ENCODE data around the gene GJA3. TPM values are rescaled to one million over a fixed set of nuclear protein-coding genes. Genes with fewer than 3 reads are reported as not detected.
A peak's percentile ranks its signal among the peaks of the same experiment; 100 is the strongest.

The GJA3 gene
- total and polyA plus RNA-seq, 4 donors = 0.02 to 0.05 TPM; not detected in 2

DNA sequence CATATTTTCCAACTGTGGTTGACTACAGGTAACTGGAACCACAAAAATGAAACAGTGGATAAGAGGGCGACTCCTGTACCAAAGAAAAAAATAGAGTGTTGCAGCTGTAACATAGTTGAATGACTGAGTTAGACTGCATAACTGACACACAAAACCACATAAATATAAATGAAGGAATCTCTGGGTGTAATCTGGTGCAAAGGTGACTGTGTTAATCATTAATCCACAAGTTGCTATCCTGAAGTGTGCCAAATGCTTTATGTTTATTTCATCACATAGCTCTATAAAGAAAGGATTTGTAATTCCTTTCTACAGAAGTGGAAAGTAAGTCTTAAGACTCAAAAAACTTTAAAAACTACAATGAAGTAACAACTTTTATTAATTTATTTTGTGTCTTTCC is 37.9 kb upstream of the GJA3 start:
- Histone ChIP-seq H3K9ac (ENCODE audit: low read depth in 1 of 2, low read length in 2 of 2) (no peak overlapping the region), H3K36me3 (ENCODE audit: control insufficient read depth in 4 of 4, insufficient read depth in 3 of 4, low read depth in 1 of 4, low read length in 3 of 4) (no peaks in the 10 kb centered on the region), H3K4me1 (ENCODE audit: control insufficient read depth in 4 of 4, insufficient read depth in 4 of 4, low read length in 3 of 4) (peaks cover 9 to 26% (median 21%) of the 10 kb centered on the region in 4 donors), H3K27me3 (ENCODE audit: control insufficient read depth in 4 of 4, insufficient read depth in 4 of 4, low read length in 3 of 4) (no peaks in the 10 kb centered on the region), H3K4me3 (ENCODE audit: low read depth in 1 of 3, low read length in 3 of 3) (no peak overlapping the region), H3K27ac (ENCODE audit: low read depth in 1 of 2, low read length in 2 of 2) (no peak overlapping the region), H3K9me3 (ENCODE audit: control insufficient read depth in 4 of 4, low read length in 3 of 4) (no peaks in the 10 kb centered on the region)
- no peak for DNase-seq (ENCODE audit: low spot score)
- whole genome bisulfite sequencing = 40% methylated on average over 1 of the region's 1 CpG
- TF ChIP-seq JUND (IDR thresholded peaks at IDR 0.05) = peak in 1 of 2 donors; percentile 12
- peak; percentile 17 to 18 for TF ChIP-seq HNF4A (conservative IDR thresholded peaks at IDR 0.05)
- TF ChIP-seq SP1 (IDR thresholded peaks at IDR 0.05) = peak; percentile 82
- TF ChIP-seq, protein P1, sequence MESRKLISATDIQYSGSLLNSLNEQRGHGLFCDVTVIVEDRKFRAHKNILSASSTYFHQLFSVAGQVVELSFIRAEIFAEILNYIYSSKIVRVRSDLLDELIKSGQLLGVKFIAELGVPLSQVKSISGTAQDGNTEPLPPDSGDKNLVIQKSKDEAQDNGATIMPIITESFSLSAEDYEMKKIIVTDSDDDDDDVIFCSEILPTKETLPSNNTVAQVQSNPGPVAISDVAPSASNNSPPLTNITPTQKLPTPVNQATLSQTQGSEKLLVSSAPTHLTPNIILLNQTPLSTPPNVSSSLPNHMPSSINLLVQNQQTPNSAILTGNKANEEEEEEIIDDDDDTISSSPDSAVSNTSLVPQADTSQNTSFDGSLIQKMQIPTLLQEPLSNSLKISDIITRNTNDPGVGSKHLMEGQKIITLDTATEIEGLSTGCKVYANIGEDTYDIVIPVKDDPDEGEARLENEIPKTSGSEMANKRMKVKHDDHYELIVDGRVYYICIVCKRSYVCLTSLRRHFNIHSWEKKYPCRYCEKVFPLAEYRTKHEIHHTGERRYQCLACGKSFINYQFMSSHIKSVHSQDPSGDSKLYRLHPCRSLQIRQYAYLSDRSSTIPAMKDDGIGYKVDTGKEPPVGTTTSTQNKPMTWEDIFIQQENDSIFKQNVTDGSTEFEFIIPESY (IDR thresholded peaks at IDR 0.05) = no peak
- TF ChIP-seq RAD21 (IDR thresholded peaks at IDR 0.05) = peak in 1 of 2 donors; percentile 11
- TF ChIP-seq RXRA (IDR thresholded peaks at IDR 0.05) = peak; percentile 58 to 74
- no peak for TF ChIP-seq TAF1 (conservative IDR thresholded peaks at IDR 0.05)
- TF ChIP-seq, protein P2, sequence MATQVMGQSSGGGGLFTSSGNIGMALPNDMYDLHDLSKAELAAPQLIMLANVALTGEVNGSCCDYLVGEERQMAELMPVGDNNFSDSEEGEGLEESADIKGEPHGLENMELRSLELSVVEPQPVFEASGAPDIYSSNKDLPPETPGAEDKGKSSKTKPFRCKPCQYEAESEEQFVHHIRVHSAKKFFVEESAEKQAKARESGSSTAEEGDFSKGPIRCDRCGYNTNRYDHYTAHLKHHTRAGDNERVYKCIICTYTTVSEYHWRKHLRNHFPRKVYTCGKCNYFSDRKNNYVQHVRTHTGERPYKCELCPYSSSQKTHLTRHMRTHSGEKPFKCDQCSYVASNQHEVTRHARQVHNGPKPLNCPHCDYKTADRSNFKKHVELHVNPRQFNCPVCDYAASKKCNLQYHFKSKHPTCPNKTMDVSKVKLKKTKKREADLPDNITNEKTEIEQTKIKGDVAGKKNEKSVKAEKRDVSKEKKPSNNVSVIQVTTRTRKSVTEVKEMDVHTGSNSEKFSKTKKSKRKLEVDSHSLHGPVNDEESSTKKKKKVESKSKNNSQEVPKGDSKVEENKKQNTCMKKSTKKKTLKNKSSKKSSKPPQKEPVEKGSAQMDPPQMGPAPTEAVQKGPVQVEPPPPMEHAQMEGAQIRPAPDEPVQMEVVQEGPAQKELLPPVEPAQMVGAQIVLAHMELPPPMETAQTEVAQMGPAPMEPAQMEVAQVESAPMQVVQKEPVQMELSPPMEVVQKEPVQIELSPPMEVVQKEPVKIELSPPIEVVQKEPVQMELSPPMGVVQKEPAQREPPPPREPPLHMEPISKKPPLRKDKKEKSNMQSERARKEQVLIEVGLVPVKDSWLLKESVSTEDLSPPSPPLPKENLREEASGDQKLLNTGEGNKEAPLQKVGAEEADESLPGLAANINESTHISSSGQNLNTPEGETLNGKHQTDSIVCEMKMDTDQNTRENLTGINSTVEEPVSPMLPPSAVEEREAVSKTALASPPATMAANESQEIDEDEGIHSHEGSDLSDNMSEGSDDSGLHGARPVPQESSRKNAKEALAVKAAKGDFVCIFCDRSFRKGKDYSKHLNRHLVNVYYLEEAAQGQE (IDR thresholded peaks at IDR 0.05) = peak; percentile 22

DNA sequence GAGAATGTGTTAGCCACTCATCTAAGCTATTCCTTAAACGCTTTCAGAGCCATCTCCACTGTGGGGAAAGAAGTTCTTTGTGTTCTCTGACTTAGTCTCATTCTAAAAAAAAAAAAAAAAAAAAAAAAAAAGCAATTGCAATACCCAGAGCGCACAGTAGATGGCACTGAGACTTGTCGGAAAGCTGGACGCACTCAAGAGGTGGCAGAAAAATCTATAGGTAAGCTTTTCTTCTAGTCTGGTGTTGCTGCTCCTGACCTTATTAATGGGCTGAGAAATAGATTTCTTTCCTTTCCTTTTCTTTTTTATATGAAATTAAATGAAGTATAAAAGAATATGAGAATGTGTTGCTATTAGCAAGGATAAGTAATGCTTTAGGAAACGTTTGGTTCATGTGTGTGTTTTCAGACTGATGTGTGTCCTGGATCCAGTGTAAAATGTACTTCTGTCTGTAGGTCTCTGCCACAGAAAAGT is 36.5 kb upstream of the GJA3 start:
- TF ChIP-seq, protein P3, sequence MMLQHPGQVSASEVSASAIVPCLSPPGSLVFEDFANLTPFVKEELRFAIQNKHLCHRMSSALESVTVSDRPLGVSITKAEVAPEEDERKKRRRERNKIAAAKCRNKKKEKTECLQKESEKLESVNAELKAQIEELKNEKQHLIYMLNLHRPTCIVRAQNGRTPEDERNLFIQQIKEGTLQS (IDR thresholded peaks at IDR 0.05) = no peak
- TF ChIP-seq RXRA (IDR thresholded peaks at IDR 0.05) = peak in 1 of 2 donors; percentile 9
- TF ChIP-seq, protein P4, sequence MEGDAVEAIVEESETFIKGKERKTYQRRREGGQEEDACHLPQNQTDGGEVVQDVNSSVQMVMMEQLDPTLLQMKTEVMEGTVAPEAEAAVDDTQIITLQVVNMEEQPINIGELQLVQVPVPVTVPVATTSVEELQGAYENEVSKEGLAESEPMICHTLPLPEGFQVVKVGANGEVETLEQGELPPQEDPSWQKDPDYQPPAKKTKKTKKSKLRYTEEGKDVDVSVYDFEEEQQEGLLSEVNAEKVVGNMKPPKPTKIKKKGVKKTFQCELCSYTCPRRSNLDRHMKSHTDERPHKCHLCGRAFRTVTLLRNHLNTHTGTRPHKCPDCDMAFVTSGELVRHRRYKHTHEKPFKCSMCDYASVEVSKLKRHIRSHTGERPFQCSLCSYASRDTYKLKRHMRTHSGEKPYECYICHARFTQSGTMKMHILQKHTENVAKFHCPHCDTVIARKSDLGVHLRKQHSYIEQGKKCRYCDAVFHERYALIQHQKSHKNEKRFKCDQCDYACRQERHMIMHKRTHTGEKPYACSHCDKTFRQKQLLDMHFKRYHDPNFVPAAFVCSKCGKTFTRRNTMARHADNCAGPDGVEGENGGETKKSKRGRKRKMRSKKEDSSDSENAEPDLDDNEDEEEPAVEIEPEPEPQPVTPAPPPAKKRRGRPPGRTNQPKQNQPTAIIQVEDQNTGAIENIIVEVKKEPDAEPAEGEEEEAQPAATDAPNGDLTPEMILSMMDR (IDR thresholded peaks at IDR 0.05; ENCODE audit: low read depth, low read length, missing input control) = peak; percentile 80
- TF ChIP-seq RAD21 (IDR thresholded peaks at IDR 0.05) = peak; percentile 86 to 87
- peak; percentile 12 to 13 for TF ChIP-seq HNF4A (conservative IDR thresholded peaks at IDR 0.05)
- DNase-seq (ENCODE audit: low spot score) = no peak
- H3K4me3 ChIP-seq (ENCODE audit: low read depth in 1 of 3, low read length in 3 of 3) = no peak overlapping the region
- H3K27me3 ChIP-seq (ENCODE audit: control insufficient read depth in 4 of 4, insufficient read depth in 4 of 4, low read length in 3 of 4) = no peaks in the 10 kb centered on the region
- H3K36me3 ChIP-seq (ENCODE audit: control insufficient read depth in 4 of 4, insufficient read depth in 3 of 4, low read depth in 1 of 4, low read length in 3 of 4) = no peaks in the 10 kb centered on the region
- H3K27ac ChIP-seq (ENCODE audit: low read depth in 1 of 2, low read length in 2 of 2) = no peak overlapping the region
- H3K9ac ChIP-seq (ENCODE audit: low read depth in 1 of 2, low read length in 2 of 2) = no peak overlapping the region
- peaks cover 18 to 34% (median 24%) of the 10 kb centered on the region in 4 donors for H3K4me1 ChIP-seq (ENCODE audit: control insufficient read depth in 4 of 4, insufficient read depth in 4 of 4, low read length in 3 of 4)
- WGBS = 4% methylated on average over 5 of the region's 5 CpGs
- no peaks in the 10 kb centered on the region for H3K9me3 ChIP-seq (ENCODE audit: control insufficient read depth in 4 of 4, low read length in 3 of 4)
